PC-9 (cell line): ENCODE measurements around the gene FKBP1A.

Experiments used
- CTCF ChIP-seq: fragments of 200-600 bp; sonication (generic); conservative IDR thresholded peaks from 2 replicates; pipeline ENCODE4 v1.6.1; 2017; ENCODE audit warnings: mixed run types, antibody characterized with exemption, mild to moderate bottlenecking, moderate library complexity
- EZH2 ChIP-seq: fragments of 200-600 bp; sonication (generic); IDR thresholded peaks from 2 replicates; pipeline ENCODE4 v1.8.0; 2017; ENCODE audit warnings: antibody characterized with exemption, low read depth

GRCh38 chr20:1442304-1442703 lies 49.5 kb upstream of the FKBP1A start:
- TF ChIP-seq CTCF, result no peak
- TF ChIP-seq EZH2, result no peak
